Measurements from ENCODE around the gene CYP2W1. TPM values are rescaled to one million over a fixed set of nuclear protein-coding genes. Genes with fewer than 3 reads are reported as not detected.

The CYP2W1 gene
- total and polyA plus RNA-seq, 10 of the 15 experiments (the other 5 are each of a cell fraction or from before 2014, with no cell fraction given) = not detected

DNA sequence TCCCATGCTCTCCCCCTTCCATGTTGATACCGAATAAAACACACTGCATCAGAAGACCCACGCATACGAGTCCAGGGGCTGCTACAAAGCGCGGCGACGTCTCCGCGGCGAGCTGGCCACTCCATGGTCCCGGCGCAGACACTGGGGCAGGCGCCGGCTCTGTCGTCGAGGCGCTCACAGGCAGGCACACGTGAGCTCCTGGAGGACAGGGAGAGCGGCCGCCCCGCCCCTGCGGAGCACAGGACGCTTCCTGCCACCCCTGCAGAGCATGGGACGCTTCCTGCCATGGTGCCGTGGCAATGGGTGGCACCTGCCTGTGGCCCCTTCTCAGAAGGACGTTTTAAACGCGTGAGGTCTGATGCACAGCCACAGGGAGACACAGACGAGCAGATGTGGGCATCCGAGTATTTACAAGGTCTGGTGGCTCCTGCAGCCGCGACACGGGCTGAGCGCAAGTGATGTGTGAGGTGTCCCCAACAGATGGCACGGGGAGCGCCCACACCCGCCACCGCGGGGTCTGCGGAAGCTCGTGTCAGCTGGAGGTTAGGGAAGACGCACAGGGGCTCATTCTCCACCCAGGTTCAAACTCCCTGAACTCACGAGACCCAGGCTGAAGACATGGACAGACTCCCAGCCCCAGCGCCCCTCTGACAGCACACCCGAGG is 40.0 kb downstream of the CYP2W1 start:
- Histone ChIP-seq H3K36me3 (ENCODE audit: control insufficient read depth in 2 of 2, insufficient read depth in 2 of 2, low read length in 1 of 2) (peaks cover 7 to 13% of the 10 kb centered on the region in 2 experiments; a peak in 3 of 4 replicates), H3K79me2 (ENCODE audit: control insufficient read depth, insufficient read depth, low read length) (peaks cover 76% of the 10 kb centered on the region), H3K27me3 (replicated peaks in 1 of 2; ENCODE audit: control insufficient read depth in 2 of 2, insufficient read depth in 2 of 2, low read length in 1 of 2) (no peaks in the 10 kb centered on the region), H3K9ac (ENCODE audit: control insufficient read depth, insufficient read depth, low read length) (peak overlapping the region; percentile 79), H3K27ac (ENCODE audit: control insufficient read depth, insufficient read depth) (peak overlapping the region; percentile 95), H2AFZ (ENCODE audit: control insufficient read depth, low read depth, low read length) (no peak overlapping the region), H4K20me1 (ENCODE audit: control insufficient read depth, insufficient read depth) (no peaks in the 10 kb centered on the region), H3K9me3 (replicated peaks; ENCODE audit: control insufficient read depth, insufficient read depth, low read length) (peaks cover 11% of the 10 kb centered on the region; the same call in 2 of the 3 replicates), H3K4me3 (peak overlapping the region; percentile 58), H3K4me2 (ENCODE audit: control insufficient read depth, insufficient read depth) (peak overlapping the region; percentile 96), H3K4me1 (ENCODE audit: control insufficient read depth, insufficient read depth, low read length) (peaks cover 35% of the 10 kb centered on the region)
- ChIA-PET POLR2A (interaction anchor here (0.6 to 5.3 kb wide), 4 partner anchors 14 to 63 kb away, joined by 3 to 40 read pairs (median 6); partner anchors contain the start of gene GPR146), CTCF (interaction anchor here (0.7 to 6.7 kb wide), 6 partner anchors 22 to 92 kb away, joined by 3 to 85 read pairs (median 17); partner anchors contain the start of gene GPR146), SMC1A (ENCODE audit: uncharacterized antibody, unreplicated experiment) (interaction anchor here (0.9 to 9.0 kb wide), 3 partner anchors 28 to 50 kb away, joined by 3 to 71 read pairs (median 31); no protein-coding TSS in a partner anchor), RAD21 (ENCODE audit: unreplicated experiment) (interaction anchor here (0.7 to 6.6 kb wide), 4 partner anchors 29 to 63 kb away, joined by 3 to 59 read pairs (median 25); no protein-coding TSS in a partner anchor)
- WGBS (ENCODE audit: insufficient coverage, insufficient replicate concordance, low lambda C conversion rate, missing lambda C conversion rate) = 41% methylated on average over 45 of the region's 45 CpGs
- BruUV-seq (replicated peaks) = no TSS peak
- no peak for DNase-seq (ENCODE audit: low read depth, low spot score)
- intact Hi-C loops (cut with micrococcal nuclease; ENCODE audit: unreplicated experiment) = no loop called here
- no peak for FAIRE-seq
- in situ Hi-C loops (cut with MboI) = no loop called here
- peak; percentile 2; the same call in 2 of the 3 replicates for ATAC-seq
- no peak for TF ChIP-seq SMC3 (IDR thresholded peaks at IDR 0.05; ENCODE audit: borderline replicate concordance, low read length)
- TF ChIP-seq, protein P1, sequence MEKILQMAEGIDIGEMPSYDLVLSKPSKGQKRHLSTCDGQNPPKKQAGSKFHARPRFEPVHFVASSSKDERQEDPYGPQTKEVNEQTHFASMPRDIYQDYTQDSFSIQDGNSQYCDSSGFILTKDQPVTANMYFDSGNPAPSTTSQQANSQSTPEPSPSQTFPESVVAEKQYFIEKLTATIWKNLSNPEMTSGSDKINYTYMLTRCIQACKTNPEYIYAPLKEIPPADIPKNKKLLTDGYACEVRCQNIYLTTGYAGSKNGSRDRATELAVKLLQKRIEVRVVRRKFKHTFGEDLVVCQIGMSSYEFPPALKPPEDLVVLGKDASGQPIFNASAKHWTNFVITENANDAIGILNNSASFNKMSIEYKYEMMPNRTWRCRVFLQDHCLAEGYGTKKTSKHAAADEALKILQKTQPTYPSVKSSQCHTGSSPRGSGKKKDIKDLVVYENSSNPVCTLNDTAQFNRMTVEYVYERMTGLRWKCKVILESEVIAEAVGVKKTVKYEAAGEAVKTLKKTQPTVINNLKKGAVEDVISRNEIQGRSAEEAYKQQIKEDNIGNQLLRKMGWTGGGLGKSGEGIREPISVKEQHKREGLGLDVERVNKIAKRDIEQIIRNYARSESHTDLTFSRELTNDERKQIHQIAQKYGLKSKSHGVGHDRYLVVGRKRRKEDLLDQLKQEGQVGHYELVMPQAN (conservative IDR thresholded peaks at IDR 0.05) = no peak
- TF ChIP-seq MYC (IDR thresholded peaks at IDR 0.05; ENCODE audit: insufficient read depth, insufficient read length, insufficient replicate concordance, low read length, severe bottlenecking) = no peak
- no peak for TF ChIP-seq NR2C2 (IDR thresholded peaks at IDR 0.05; ENCODE audit: borderline replicate concordance, control insufficient read depth, insufficient read length, low read depth)
- no peak for TF ChIP-seq NFYA (IDR thresholded peaks at IDR 0.05; ENCODE audit: borderline replicate concordance, low read depth, low read length)
- TF ChIP-seq, protein P2, sequence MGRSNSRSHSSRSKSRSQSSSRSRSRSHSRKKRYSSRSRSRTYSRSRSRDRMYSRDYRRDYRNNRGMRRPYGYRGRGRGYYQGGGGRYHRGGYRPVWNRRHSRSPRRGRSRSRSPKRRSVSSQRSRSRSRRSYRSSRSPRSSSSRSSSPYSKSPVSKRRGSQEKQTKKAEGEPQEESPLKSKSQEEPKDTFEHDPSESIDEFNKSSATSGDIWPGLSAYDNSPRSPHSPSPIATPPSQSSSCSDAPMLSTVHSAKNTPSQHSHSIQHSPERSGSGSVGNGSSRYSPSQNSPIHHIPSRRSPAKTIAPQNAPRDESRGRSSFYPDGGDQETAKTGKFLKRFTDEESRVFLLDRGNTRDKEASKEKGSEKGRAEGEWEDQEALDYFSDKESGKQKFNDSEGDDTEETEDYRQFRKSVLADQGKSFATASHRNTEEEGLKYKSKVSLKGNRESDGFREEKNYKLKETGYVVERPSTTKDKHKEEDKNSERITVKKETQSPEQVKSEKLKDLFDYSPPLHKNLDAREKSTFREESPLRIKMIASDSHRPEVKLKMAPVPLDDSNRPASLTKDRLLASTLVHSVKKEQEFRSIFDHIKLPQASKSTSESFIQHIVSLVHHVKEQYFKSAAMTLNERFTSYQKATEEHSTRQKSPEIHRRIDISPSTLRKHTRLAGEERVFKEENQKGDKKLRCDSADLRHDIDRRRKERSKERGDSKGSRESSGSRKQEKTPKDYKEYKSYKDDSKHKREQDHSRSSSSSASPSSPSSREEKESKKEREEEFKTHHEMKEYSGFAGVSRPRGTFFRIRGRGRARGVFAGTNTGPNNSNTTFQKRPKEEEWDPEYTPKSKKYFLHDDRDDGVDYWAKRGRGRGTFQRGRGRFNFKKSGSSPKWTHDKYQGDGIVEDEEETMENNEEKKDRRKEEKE (IDR thresholded peaks at IDR 0.05) = no peak
- TF ChIP-seq ETV6 (conservative IDR thresholded peaks at IDR 0.05 in 1 of 2, IDR thresholded peaks at IDR 0.05 in 1 of 2; ENCODE audit: borderline replicate concordance in 1 of 2, low read depth in 1 of 2) = no peak
- TF ChIP-seq GATAD2B (conservative IDR thresholded peaks at IDR 0.05; ENCODE audit: low read depth) = peak; percentile 47; the same call in 1 of the 2 replicates
- no peak for TF ChIP-seq RFX5 (IDR thresholded peaks at IDR 0.05; ENCODE audit: low read depth, low read length)
- no peak for TF ChIP-seq KAT2A (conservative IDR thresholded peaks at IDR 0.05; ENCODE audit: control insufficient read depth, low read depth, low read length)
- TF ChIP-seq ZBED1 (IDR thresholded peaks at IDR 0.05; ENCODE audit: borderline replicate concordance) = no peak
- no peak for TF ChIP-seq POLR2AphosphoS5 (IDR thresholded peaks at IDR 0.05; ENCODE audit: low read length)
- peak; percentile 56; the same call in 1 of the 2 replicates for TF ChIP-seq IKZF1 (conservative IDR thresholded peaks at IDR 0.05)
- no peak for TF ChIP-seq MTA3 (IDR thresholded peaks at IDR 0.05; ENCODE audit: borderline replicate concordance, low read length)
